Effector memory CD8-positive, alpha-beta T cell (primary cell): ENCODE results near the gene CHN2.
A peak's percentile ranks its signal among the peaks of the same experiment; 100 is the strongest.

Experiments used
- ATAC-seq: fragments of 150-1000 bp; cut with Tn5 transposase; replicated peaks from 2 replicates; pipeline ENCODE4 v1.10.0; 2021; ENCODE audit warnings: mild to moderate bottlenecking, moderate library complexity
- DNase-seq, 3 experiments: peaks; one replicate each; pipeline ENCODE4 v3.0.0; 2021
- H3K27ac Mint-ChIP-seq, 2 donors: one replicate each; pipeline ENCODE4 v1.8.0; 2022; ENCODE audit warnings: mild to moderate bottlenecking in 2 of 2, mixed read lengths in 2 of 2, moderate library complexity in 2 of 2
- H3K27me3 Mint-ChIP-seq, 2 donors: one replicate each; pipeline ENCODE4 v1.8.0; 2022; ENCODE audit warnings: mixed read lengths in 2 of 2
- H3K36me3 Mint-ChIP-seq: one replicate; pipeline ENCODE4 v1.8.0; 2022; ENCODE audit warnings: mild to moderate bottlenecking, moderate library complexity, mixed read lengths; ENCODE audit not compliant: insufficient read depth
- H3K4me1 Mint-ChIP-seq, 2 donors: one replicate each; pipeline ENCODE4 v1.8.0; 2022; ENCODE audit warnings: low read depth in 2 of 2, mixed read lengths in 2 of 2
- H3K4me3 Mint-ChIP-seq, 2 donors: one replicate each; pipeline ENCODE4 v1.8.0; 2022; ENCODE audit warnings: mild to moderate bottlenecking in 2 of 2, mixed read lengths in 2 of 2, moderate library complexity in 2 of 2
- H3K9me3 Mint-ChIP-seq, 2 donors: one replicate each; pipeline ENCODE4 v1.8.0; 2022; ENCODE audit warnings: mixed read lengths in 2 of 2
- total RNA-seq, 9 experiments: gene quantifications; one replicate each; lab custom pipeline; 2026; lab: John Stamatoyannopoulos, UW

The CHN2 gene
- total RNA-seq: 2.7 to 48.2 (median 17.5) reads per million in 9 experiments

- H3K27ac Mint-ChIP-seq: peak within 1 kb of the TSS; percentile 86 to 95
- H3K4me3 Mint-ChIP-seq: peak within 1 kb of the TSS; percentile 83 to 94
- H3K27me3 Mint-ChIP-seq: peaks cover 0 to 1% of the 10 kb centered on the region in 2 donors
- H3K4me1 Mint-ChIP-seq: peaks cover 26 to 39% of the 10 kb centered on the region in 2 donors
- H3K9me3 Mint-ChIP-seq: no peaks in the 10 kb centered on the region
- DNase-seq (peak; percentile 56 to 64 (median 58)), ATAC-seq (peak; percentile 72)
- H3K36me3 Mint-ChIP-seq: peaks cover 15% of the 10 kb centered on the region
Observed at GRCh38 chr7:29194594-29195427, at the start of gene CHN2. Gene CHN2 (plus strand): TSS chr7:29194775.

DNA sequence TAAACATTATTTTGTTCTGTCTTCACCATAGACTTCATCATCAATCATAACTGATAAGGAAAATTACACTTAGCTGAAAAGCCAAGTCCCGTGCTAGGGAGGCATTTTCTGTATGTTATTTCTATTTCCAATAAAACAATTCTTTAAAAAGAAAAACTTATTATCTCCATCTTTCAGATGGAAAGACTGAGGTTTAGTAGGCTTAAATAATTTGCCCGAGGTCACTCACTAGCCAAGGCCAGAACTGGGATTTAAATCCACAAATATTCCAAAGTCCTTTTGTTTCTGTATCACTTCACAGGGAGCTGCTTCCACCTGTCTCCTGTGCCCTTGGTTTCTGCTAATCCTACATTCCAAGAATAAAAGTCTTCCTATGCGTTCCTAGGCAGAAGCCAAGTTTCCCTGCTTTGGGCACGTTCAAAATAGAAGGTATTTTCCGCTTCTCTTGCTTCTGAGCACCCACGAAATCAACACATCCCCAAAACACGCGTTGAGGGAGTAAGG, 49.0 kb upstream of the CHN2 start:
- Mint-ChIP-seq H3K27ac (no peak overlapping the region), H3K4me1 (peaks cover 3 to 12% of the 10 kb centered on the region in 2 donors), H3K27me3 (peaks cover 55 to 67% of the 10 kb centered on the region in 2 donors), H3K36me3 (no peaks in the 10 kb centered on the region), H3K9me3 (no peaks in the 10 kb centered on the region), H3K4me3 (peak overlapping the region in 1 of 2 donors; percentile 68)
- ATAC-seq: no peak
- no peak for DNase-seq

DNA sequence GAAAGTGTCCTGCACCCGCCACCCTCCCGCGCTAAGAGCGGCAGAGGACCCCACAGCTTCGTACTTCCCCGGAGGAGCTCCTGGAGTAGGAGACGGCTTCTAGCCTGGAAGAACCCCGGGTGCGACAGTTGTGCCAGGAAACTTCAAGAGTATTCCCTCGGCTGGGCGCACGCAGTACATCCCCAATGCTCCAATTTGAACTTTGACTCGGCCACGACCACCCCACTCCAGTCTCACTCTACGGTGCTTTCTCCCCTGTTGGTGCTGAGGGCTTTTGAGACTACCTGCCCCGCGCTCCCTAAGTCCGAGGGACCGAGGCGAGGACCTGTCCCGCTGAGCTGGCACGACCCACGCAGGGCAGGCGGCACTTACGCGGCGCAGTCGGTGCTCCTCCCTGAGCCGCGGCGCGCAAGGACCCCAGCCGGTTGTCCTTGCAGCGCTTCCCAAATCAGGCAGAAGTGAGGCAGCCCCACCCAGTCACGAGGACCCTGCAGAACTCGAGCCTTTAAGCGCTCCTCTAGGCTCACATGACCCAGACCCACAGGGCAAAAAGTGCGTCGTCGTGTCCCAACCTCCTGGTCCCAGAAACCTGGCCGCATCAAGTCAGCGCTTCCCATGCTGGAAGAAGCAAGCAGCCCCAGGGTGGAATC, 48.4 kb upstream of the CHN2 start, which contains the start of gene CPVL:
Gene CPVL (minus strand): TSS at position 481 of the 650 bp plus-strand sequence. CDS start 25,476 bp downstream, outside the sequence.
- Mint-ChIP-seq H3K4me1 (peaks cover 3 to 12% of the 10 kb centered on the region in 2 donors), H3K27me3 (peaks cover 51 to 64% of the 10 kb centered on the region in 2 donors), H3K9me3 (no peaks in the 10 kb centered on the region), H3K36me3 (no peaks in the 10 kb centered on the region), H3K4me3 (peak within 1 kb of the TSS in 1 of 2 donors; percentile 68), H3K27ac (no peak within 1 kb of the TSS)
- DNase-seq (no peak), ATAC-seq (peak; percentile 16)

- peak overlapping the region in 1 of 2 donors; percentile 68 for H3K4me3 Mint-ChIP-seq
- no peaks in the 10 kb centered on the region for H3K36me3 Mint-ChIP-seq
- no peak for ATAC-seq
- no peaks in the 10 kb centered on the region for H3K9me3 Mint-ChIP-seq
- no peak overlapping the region for H3K27ac Mint-ChIP-seq
- peaks cover 51 to 64% of the 10 kb centered on the region in 2 donors for H3K27me3 Mint-ChIP-seq
- DNase-seq: no peak
- peaks cover 3 to 12% of the 10 kb centered on the region in 2 donors for H3K4me1 Mint-ChIP-seq
Observed at GRCh38 chr7:29146888-29147609, 47.5 kb upstream of the CHN2 start.

GRCh38 chr7:29147821-29148220, 46.8 kb upstream of the CHN2 start:
- no peak for ATAC-seq
- Mint-ChIP-seq H3K4me1 (peaks cover 3 to 12% of the 10 kb centered on the region in 2 donors), H3K27me3 (peaks cover 46 to 57% of the 10 kb centered on the region in 2 donors), H3K4me3 (no peak overlapping the region), H3K36me3 (no peaks in the 10 kb centered on the region), H3K27ac (no peak overlapping the region), H3K9me3 (no peaks in the 10 kb centered on the region)
- no peak for DNase-seq

DNA sequence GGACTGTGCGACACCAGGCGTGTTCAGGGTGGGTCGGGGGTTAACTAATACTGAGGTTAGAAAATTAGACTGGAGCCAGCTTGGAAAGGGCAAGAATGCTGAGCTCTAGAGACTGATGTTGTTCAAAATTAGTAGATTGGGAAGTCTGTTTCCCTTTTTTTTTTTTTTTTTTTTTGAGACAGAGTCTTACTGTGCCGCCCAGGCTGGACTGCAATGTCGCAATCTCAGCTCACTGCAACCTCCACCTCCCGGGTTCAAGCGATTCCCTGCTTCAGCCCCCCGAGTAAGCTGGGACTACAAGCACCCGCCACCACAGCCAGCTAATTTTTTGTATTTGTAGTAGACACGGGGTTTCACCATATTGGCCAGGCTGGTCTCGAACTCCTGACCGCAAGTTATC, 45.5 kb upstream of the CHN2 start:
- Mint-ChIP-seq H3K4me1 (peaks cover 3 to 12% of the 10 kb centered on the region in 2 donors), H3K36me3 (no peaks in the 10 kb centered on the region), H3K4me3 (no peak overlapping the region), H3K27me3 (peaks cover 33 to 52% of the 10 kb centered on the region in 2 donors), H3K27ac (no peak overlapping the region), H3K9me3 (no peaks in the 10 kb centered on the region)
- DNase-seq: no peak
- no peak for ATAC-seq

DNA sequence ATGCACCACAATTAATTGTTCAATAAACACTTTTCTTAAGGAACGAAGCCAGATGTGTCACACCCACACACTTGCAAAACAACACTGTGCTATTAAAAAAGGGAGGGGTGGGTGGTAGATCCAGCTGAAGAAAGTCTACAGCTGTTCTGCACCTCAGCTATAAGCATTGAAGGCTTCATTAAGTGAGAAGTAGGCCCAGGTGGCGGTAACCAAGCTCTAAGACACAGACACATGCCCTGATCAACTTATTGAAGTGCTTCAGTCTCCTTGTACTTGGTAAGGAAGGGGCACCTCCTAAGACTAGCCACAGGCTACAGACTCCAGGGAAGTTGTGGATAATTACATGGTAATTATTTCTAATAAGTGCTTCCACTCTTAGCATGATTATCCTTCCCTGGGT, 43.7 kb upstream of the CHN2 start:
- peaks cover 22 to 41% of the 10 kb centered on the region in 2 donors for H3K27me3 Mint-ChIP-seq
- ATAC-seq (no peak), DNase-seq (no peak)
- no peaks in the 10 kb centered on the region for H3K36me3 Mint-ChIP-seq
- H3K9me3 Mint-ChIP-seq: no peaks in the 10 kb centered on the region
- H3K27ac Mint-ChIP-seq: no peak overlapping the region
- peaks cover 9 to 11% of the 10 kb centered on the region in 2 donors for H3K4me1 Mint-ChIP-seq
- no peak overlapping the region for H3K4me3 Mint-ChIP-seq

- DNase-seq (no peak), ATAC-seq (no peak)
- H3K4me1 Mint-ChIP-seq: peaks cover 8 to 17% of the 10 kb centered on the region in 2 donors
- no peak overlapping the region for H3K4me3 Mint-ChIP-seq
- peaks cover 0 to 10% of the 10 kb centered on the region in 2 donors for H3K27me3 Mint-ChIP-seq
- no peaks in the 10 kb centered on the region for H3K36me3 Mint-ChIP-seq
- H3K27ac Mint-ChIP-seq: no peak overlapping the region
- no peaks in the 10 kb centered on the region for H3K9me3 Mint-ChIP-seq
Observed at GRCh38 chr7:29154076-29154475, 40.5 kb upstream of the CHN2 start.

GRCh38 chr7:29156907-29157452, 37.6 kb upstream of the CHN2 start:
- H3K9me3 Mint-ChIP-seq: no peaks in the 10 kb centered on the region
- H3K27ac Mint-ChIP-seq: peak overlapping the region in 1 of 2 donors; percentile 27
- peaks cover 8 to 17% of the 10 kb centered on the region in 2 donors for H3K4me1 Mint-ChIP-seq
- peaks cover 5 to 16% of the 10 kb centered on the region in 2 donors for H3K27me3 Mint-ChIP-seq
- no peaks in the 10 kb centered on the region for H3K36me3 Mint-ChIP-seq
- peak overlapping the region; percentile 37 to 38 for H3K4me3 Mint-ChIP-seq
- ATAC-seq (peak; percentile 91), DNase-seq (peak; percentile 7 to 32 (median 15))

- DNase-seq: no peak
- no peak overlapping the region for H3K4me3 Mint-ChIP-seq
- H3K27me3 Mint-ChIP-seq: peaks cover 5 to 16% of the 10 kb centered on the region in 2 donors
- no peak overlapping the region for H3K27ac Mint-ChIP-seq
- H3K4me1 Mint-ChIP-seq: peaks cover 8 to 17% of the 10 kb centered on the region in 2 donors
- no peak for ATAC-seq
- H3K36me3 Mint-ChIP-seq: no peaks in the 10 kb centered on the region
- H3K9me3 Mint-ChIP-seq: no peaks in the 10 kb centered on the region
Observed at GRCh38 chr7:29158795-29159423, 35.7 kb upstream of the CHN2 start.

DNA sequence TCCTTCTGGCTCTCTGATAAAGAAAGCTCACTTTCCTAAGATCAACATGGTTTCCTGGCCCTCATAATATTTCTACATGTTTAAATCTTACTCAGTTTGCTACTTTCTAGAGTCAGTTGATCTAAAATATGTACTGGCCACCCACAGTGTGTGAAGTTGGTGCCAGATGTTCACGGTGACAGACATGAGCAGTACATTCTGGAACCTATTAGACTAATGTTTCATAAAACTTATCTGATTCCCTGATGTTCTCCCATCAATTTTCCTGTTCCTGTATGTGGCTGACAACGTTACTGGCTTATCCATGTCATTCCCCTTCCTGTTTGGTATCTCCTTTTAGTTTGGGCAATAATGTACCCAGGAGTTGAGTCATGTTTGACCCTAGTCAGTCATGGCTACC, 34.5 kb upstream of the CHN2 start:
- Mint-ChIP-seq H3K9me3 (no peaks in the 10 kb centered on the region), H3K27me3 (peaks cover 5 to 16% of the 10 kb centered on the region in 2 donors), H3K27ac (no peak overlapping the region), H3K4me3 (no peak overlapping the region), H3K4me1 (peaks cover 8 to 17% of the 10 kb centered on the region in 2 donors), H3K36me3 (no peaks in the 10 kb centered on the region)
- no peak for DNase-seq
- no peak for ATAC-seq

GRCh38 chr7:29161231-29161630, 33.3 kb upstream of the CHN2 start:
- Mint-ChIP-seq H3K27me3 (peaks cover 8 to 25% of the 10 kb centered on the region in 2 donors), H3K4me3 (no peak overlapping the region), H3K27ac (no peak overlapping the region), H3K9me3 (peaks cover 0 to 5% of the 10 kb centered on the region in 2 donors), H3K4me1 (peaks cover 6 to 11% of the 10 kb centered on the region in 2 donors), H3K36me3 (no peaks in the 10 kb centered on the region)
- ATAC-seq (no peak), DNase-seq (no peak)
